MM.1S (cell line): ENCODE results near the gene MITF.

Source experiments
- DNase-seq: peaks from one replicate; pipeline ENCODE4 v3.0.0-alpha.2; 2015
- H2AFZ ChIP-seq: fragments of 300-600 bp; sonication (generic); 2 replicates; pipeline ENCODE4 v1.6.0; 2016; ENCODE audit warnings: antibody characterized with exemption, low read length
- H3F3A ChIP-seq: fragments of 300-600 bp; sonication (generic); 2 replicates; pipeline ENCODE4 v1.6.1; 2016; ENCODE audit warnings: mild to moderate bottlenecking, antibody characterized with exemption, low read length, moderate library complexity, mixed read lengths; ENCODE audit not compliant: insufficient read depth
- H3K27ac ChIP-seq: fragments of 300-600 bp; sonication (generic); 2 replicates; pipeline ENCODE4 v1.5.1; 2016; ENCODE audit warnings: mild to moderate bottlenecking, low read length
- H3K27me3 ChIP-seq: fragments of 300-600 bp; sonication (generic); replicated peaks from 2 replicates; pipeline ENCODE4 v1.6.0; 2016; ENCODE audit warnings: low read length; ENCODE audit not compliant: insufficient read depth
- H3K36me3 ChIP-seq: fragments of 300-600 bp; sonication (generic); replicated peaks from 2 replicates; pipeline ENCODE4 v1.6.1; 2016; ENCODE audit warnings: mild to moderate bottlenecking, low read length, mixed read lengths; ENCODE audit not compliant: insufficient read depth
- H3K4me1 ChIP-seq: fragments of 300-600 bp; sonication (generic); 2 replicates; pipeline ENCODE4 v1.6.1; 2016; ENCODE audit warnings: low read length, mixed read lengths
- H3K4me2 ChIP-seq: fragments of 300-600 bp; sonication (generic); 2 replicates; pipeline ENCODE4 v1.6.0; 2016; ENCODE audit warnings: low read depth, low read length
- H3K4me3 ChIP-seq: fragments of 300-600 bp; sonication (generic); 2 replicates; pipeline ENCODE4 v1.5.1; 2016; ENCODE audit warnings: low read length, mixed read lengths
- H3K79me2 ChIP-seq: fragments of 300-600 bp; sonication (generic); 2 replicates; pipeline ENCODE4 v1.6.1; 2016; ENCODE audit warnings: mixed run types, low read length, mixed read lengths
- H3K9ac ChIP-seq: fragments of 300-600 bp; sonication (generic); 2 replicates; pipeline ENCODE4 v1.6.1; 2016; ENCODE audit warnings: low read length, mixed read lengths
- H3K9me2 ChIP-seq: fragments of 300-600 bp; sonication (generic); replicated peaks from 2 replicates; pipeline ENCODE4 v1.6.1; 2016; ENCODE audit warnings: mild to moderate bottlenecking, low read length, mixed read lengths; ENCODE audit not compliant: insufficient read depth
- H3K9me3 ChIP-seq: fragments of 300-600 bp; sonication (generic); replicated peaks from 2 replicates; pipeline ENCODE4 v1.6.1; 2016; ENCODE audit warnings: mild to moderate bottlenecking, low read length, mixed read lengths; ENCODE audit not compliant: insufficient read depth
- H4K20me1 ChIP-seq: fragments of 300-600 bp; sonication (generic); 2 replicates; pipeline ENCODE4 v1.6.1; 2016; ENCODE audit warnings: mild to moderate bottlenecking, low read length, moderate library complexity, mixed read lengths; ENCODE audit not compliant: insufficient read depth
- CTCF ChIP-seq: fragments of 300-600 bp; sonication (generic); IDR thresholded peaks from 2 replicates; pipeline ENCODE4 v1.5.1; 2016; ENCODE audit warnings: antibody characterized with exemption, low read length, mixed read lengths
- EZH2 ChIP-seq: fragments of 300-600 bp; sonication (generic); optimal IDR thresholded peaks from 2 replicates; pipeline ENCODE3; 2017; ENCODE audit warnings: low read depth, mild to moderate bottlenecking, antibody characterized with exemption, low read length, mixed read lengths
- EZH2phosphoT487 ChIP-seq: fragments of 300-600 bp; sonication (generic); IDR thresholded peaks from 2 replicates; pipeline ENCODE4 v1.6.1; 2018; ENCODE audit warnings: antibody characterized with exemption, low read length

Gene MITF

GRCh38 chr3:69823743-69824142 lies 84.5 kb downstream of the MITF start:
- Histone ChIP-seq H3K27me3 (no peaks in the 10 kb centered on the region), H2AFZ (no peak overlapping the region), H3K27ac (no peak overlapping the region), H3K9me2 (no peaks in the 10 kb centered on the region), H3F3A (no peaks in the 10 kb centered on the region), H3K9ac (no peak overlapping the region), H3K36me3 (no peaks in the 10 kb centered on the region), H3K4me3 (no peak overlapping the region), H3K4me2 (no peak overlapping the region), H3K79me2 (no peaks in the 10 kb centered on the region), H3K9me3 (no peaks in the 10 kb centered on the region), H4K20me1 (no peaks in the 10 kb centered on the region), H3K4me1 (no peaks in the 10 kb centered on the region)
- TF ChIP-seq EZH2phosphoT487, result no peak
- TF ChIP-seq CTCF, result no peak
- TF ChIP-seq EZH2, result no peak
- DNase-seq, result no peak

GRCh38 chr3:69825446-69825845 lies 86.2 kb downstream of the MITF start:
- Histone ChIP-seq H3K4me1 (no peaks in the 10 kb centered on the region), H3K27me3 (no peaks in the 10 kb centered on the region), H3K9me2 (no peaks in the 10 kb centered on the region), H3K79me2 (no peaks in the 10 kb centered on the region), H3K27ac (no peak overlapping the region), H3K4me3 (no peak overlapping the region), H3K4me2 (no peak overlapping the region), H3K9ac (no peak overlapping the region), H3K9me3 (no peaks in the 10 kb centered on the region), H2AFZ (no peak overlapping the region), H4K20me1 (no peaks in the 10 kb centered on the region), H3F3A (no peaks in the 10 kb centered on the region), H3K36me3 (no peaks in the 10 kb centered on the region)
- DNase-seq, result no peak
- TF ChIP-seq EZH2, result no peak
- TF ChIP-seq CTCF, result no peak
- no peak for TF ChIP-seq EZH2phosphoT487

GRCh38 chr3:69827127-69827526 lies 87.9 kb downstream of the MITF start:
- H4K20me1 ChIP-seq, result no peaks in the 10 kb centered on the region
- no peaks in the 10 kb centered on the region for H3K79me2 ChIP-seq
- H3K4me2 ChIP-seq, result no peak overlapping the region
- no peaks in the 10 kb centered on the region for H3K9me2 ChIP-seq
- no peaks in the 10 kb centered on the region for H3K4me1 ChIP-seq
- H3K9me3 ChIP-seq, result no peaks in the 10 kb centered on the region
- H3K27ac ChIP-seq, result no peak overlapping the region
- no peak overlapping the region for H3K4me3 ChIP-seq
- DNase-seq, result no peak
- H3K36me3 ChIP-seq, result no peaks in the 10 kb centered on the region
- no peaks in the 10 kb centered on the region for H3F3A ChIP-seq
- no peak overlapping the region for H3K9ac ChIP-seq
- H3K27me3 ChIP-seq, result no peaks in the 10 kb centered on the region
- no peak overlapping the region for H2AFZ ChIP-seq
- no peak for TF ChIP-seq CTCF
- TF ChIP-seq EZH2, result no peak
- no peak for TF ChIP-seq EZH2phosphoT487
